Pancreas (tissue), 10 donors: ENCODE results near the gene TRPV4. TPM values are rescaled to one million over a fixed set of nuclear protein-coding genes. Genes with fewer than 3 reads are reported as not detected.
A peak's percentile ranks its signal among the peaks of the same experiment; 100 is the strongest.

Experiments
- ATAC-seq, 4 donors: fragments of 200-7000 bp; cut with Tn5 transposase; one replicate each; pipeline versions ENCODE4 v1.8.0 to v1.9.1; 2020; ENCODE audit warnings: mild to moderate bottlenecking in 4 of 4, moderate library complexity in 4 of 4
- DNase-seq, 6 donors: peaks; one replicate each; pipeline ENCODE4 v3.0.0-alpha.2; 2020
- FAIRE-seq: peaks from 2 replicates; lab custom pipeline; 2012; peaks lifted over from hg19 to GRCh38; lab: Jason Lieb, UNC
- H3K27ac ChIP-seq, 4 donors: fragments of 200-600 bp; sonication (generic); 1 replicate in 3 of 4; 2 replicates in 1 of 4; pipeline versions ENCODE4 v1.5.0 to v1.8.0; 2020
- H3K27me3 ChIP-seq, 4 donors: fragments of 200-600 bp; one replicate each; pipeline ENCODE4 v1.8.0; 2021
- H3K36me3 ChIP-seq, 3 donors: fragments of 200-600 bp; sonication (generic) in 1 of 3; one replicate each; pipeline versions ENCODE4 v1.5.0 to v1.8.0; 2020 to 2021
- H3K4me1 ChIP-seq, 3 donors: fragments of 200-600 bp; one replicate each; pipeline ENCODE4 v1.8.0; 2021
- H3K4me3 ChIP-seq, 4 donors: fragments of 200-600 bp; sonication (generic) in 2 of 4; one replicate each; pipeline versions ENCODE4 v1.5.0 to v1.8.0; 2020 to 2021
- H3K9me3 ChIP-seq, 4 donors: fragments of 200-600 bp; one replicate each; pipeline ENCODE4 v1.8.0; 2021
- CTCF ChIP-seq, 4 donors: fragments of 200-600 bp; sonication (generic) in 3 of 4; IDR thresholded peaks; one replicate each; pipeline versions ENCODE4 v1.5.0 to v1.8.0; 2021; ENCODE audit warnings: antibody characterized with exemption in 4 of 4
- WGBS, 2 donors: extraction: QIAGEN DNeasy Blood & Tissue Kit; methylation state at CpG; one replicate each; pipeline ENCODE4 v1.1.7; 2013; 5-methylcytosine and 5-hydroxymethylcytosine counted together
- intact Hi-C, 3 donors: fragments of 100-400 bp; cut with DNase I; formaldehyde crosslinking; loops; one replicate each; pipeline versions ENCODE4 v1.11.1 to v1.14.2; 2022
- polyA plus RNA-seq, 2 donors: library from polyadenylated mRNA; stranded (reverse); fragments of 200-250 nt; gene quantifications; one replicate each; pipeline ENCODE4 v1.2.3, GENCODE V29; 2013
- total RNA-seq, 6 donors: library from RNA; stranded (reverse); fragmentation: NEBNext Ultra II Directional in 4 of 6; extraction: Animal tissue kit (Norgen Biotek cat#: 25700) in 4 of 6; gene quantifications; one replicate each; pipeline versions ENCODE4 v1.2.1 to v1.2.4, GENCODE V29; 2021 to 2023
- donor health status: healthy with polysubstance abuse.
- donor health status: DM: no; HTN: no; CAD: no; lungs with moderate emphysema.
- donor health status: DM: no; HTN: no; CAD: no.
- donor health status: control.
- donor health status: control.
- donor health status: Bipolar disorder and iron deficiency.
- donor health status: DM: yes; HTN: yes; CAD: no.
- donor health status: DM: no; HTN: no; CAD: no.
- donor health status: DM: no; HTN: no; CAD: no.
- donor health status: DM: yes; HTN: yes; CAD: no.

TRPV4 gene
- total and polyA plus RNA-seq, 8 donors: 1.9 to 4.9 (median 4.0) TPM

- Histone ChIP-seq H3K4me3 (no peak overlapping the region), H3K36me3 (no peaks in the 10 kb centered on the region), H3K9me3 (no peaks in the 10 kb centered on the region), H3K27me3 (no peaks in the 10 kb centered on the region), H3K4me1 (peaks cover 0 to 4% (median 0%) of the 10 kb centered on the region in 3 donors), H3K27ac (peak overlapping the region in 1 of 4 donors; percentile 5)
- TF ChIP-seq CTCF (IDR thresholded peaks at IDR 0.05): no peak
- DNase-seq (peak; percentile 44 to 86 (median 56)), ATAC-seq (peak; percentile 60 to 83 (median 74)), FAIRE-seq (no peak)
- intact Hi-C loops: no loop called here
- WGBS, 2 donors: 58 to 62% methylated on average over 18 of the region's 18 CpGs
Observed at GRCh38 chr12:109760031-109760929, 72.9 kb downstream of the TRPV4 start.

- ATAC-seq: peak in 3 of 4 donors; percentile 12 to 33 (median 33)
- WGBS, 2 donors: 55 to 57% methylated on average over 13 of the region's 13 CpGs
- Histone ChIP-seq H3K27me3 (no peaks in the 10 kb centered on the region), H3K4me3 (no peak overlapping the region), H3K36me3 (no peaks in the 10 kb centered on the region), H3K27ac (peak overlapping the region in 1 of 4 donors; percentile 5), H3K9me3 (no peaks in the 10 kb centered on the region), H3K4me1 (peaks cover 0 to 4% (median 0%) of the 10 kb centered on the region in 3 donors)
- no peak for FAIRE-seq
- no peak for TF ChIP-seq CTCF (IDR thresholded peaks at IDR 0.05)
- peak in 4 of 6 donors; percentile 9 to 55 (median 36) for DNase-seq
- intact Hi-C loops: no loop called here
Observed at GRCh38 chr12:109759595-109759994, 73.6 kb downstream of the TRPV4 start.

DNA sequence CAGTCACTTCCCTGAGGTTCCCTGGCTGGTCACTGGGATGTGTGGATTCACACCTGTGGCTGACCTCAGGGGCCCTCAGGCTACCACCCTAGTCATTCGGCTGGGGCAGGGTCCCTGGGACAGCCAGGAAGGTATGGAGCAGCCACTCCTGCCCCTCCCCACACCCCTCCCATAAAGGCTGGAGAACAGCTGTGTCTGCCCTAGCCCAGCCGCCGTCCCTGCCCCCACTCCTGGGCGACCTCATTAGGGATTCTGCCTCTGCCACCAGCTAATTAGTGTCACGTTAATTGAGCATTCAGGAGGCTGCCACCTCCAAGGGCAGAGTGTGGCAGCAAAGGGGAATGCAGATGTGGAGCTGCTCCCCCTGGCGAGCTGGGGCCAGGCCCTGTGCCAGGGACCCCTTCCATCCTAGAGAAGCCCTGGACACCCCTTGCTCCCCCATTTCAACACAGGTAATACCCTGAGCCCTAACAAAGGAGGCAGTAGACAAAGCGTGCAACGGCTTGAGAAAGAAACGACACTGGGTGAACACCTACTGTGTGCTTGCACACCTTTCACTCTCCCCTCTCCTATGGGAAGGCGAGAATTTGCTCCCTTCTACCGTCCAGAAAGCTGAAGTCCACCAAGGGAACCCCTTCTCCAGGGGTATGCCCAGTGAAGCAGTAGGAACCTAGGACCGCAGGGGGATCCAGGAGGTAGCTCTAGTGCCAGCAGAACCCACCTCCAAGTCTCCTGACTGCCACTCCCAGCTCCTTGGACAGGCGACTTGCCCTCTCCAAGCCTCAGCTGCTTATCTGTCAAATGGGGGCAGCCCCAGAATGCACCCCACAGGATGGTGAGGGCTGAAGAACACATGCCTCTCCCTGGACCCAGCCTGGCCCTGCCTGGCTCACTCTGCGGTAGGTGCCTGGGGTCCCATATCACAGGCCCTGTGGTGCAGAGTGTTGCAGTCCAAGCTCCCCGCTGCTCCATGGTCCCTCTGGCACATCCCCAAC, 74.5 kb downstream of the TRPV4 start:
- H3K4me1 ChIP-seq: peaks cover 0 to 4% (median 0%) of the 10 kb centered on the region in 3 donors
- intact Hi-C loops: no loop called here
- DNase-seq (peak in 4 of 6 donors; percentile 6 to 58 (median 28)), FAIRE-seq (no peak), ATAC-seq (no peak)
- no peak for TF ChIP-seq CTCF (IDR thresholded peaks at IDR 0.05)
- no peak overlapping the region for H3K27ac ChIP-seq
- WGBS, 2 donors: 78 to 80% methylated on average over 15 of the region's 15 CpGs
- no peaks in the 10 kb centered on the region for H3K9me3 ChIP-seq
- no peaks in the 10 kb centered on the region for H3K36me3 ChIP-seq
- H3K27me3 ChIP-seq: no peaks in the 10 kb centered on the region
- H3K4me3 ChIP-seq: no peak overlapping the region

DNA sequence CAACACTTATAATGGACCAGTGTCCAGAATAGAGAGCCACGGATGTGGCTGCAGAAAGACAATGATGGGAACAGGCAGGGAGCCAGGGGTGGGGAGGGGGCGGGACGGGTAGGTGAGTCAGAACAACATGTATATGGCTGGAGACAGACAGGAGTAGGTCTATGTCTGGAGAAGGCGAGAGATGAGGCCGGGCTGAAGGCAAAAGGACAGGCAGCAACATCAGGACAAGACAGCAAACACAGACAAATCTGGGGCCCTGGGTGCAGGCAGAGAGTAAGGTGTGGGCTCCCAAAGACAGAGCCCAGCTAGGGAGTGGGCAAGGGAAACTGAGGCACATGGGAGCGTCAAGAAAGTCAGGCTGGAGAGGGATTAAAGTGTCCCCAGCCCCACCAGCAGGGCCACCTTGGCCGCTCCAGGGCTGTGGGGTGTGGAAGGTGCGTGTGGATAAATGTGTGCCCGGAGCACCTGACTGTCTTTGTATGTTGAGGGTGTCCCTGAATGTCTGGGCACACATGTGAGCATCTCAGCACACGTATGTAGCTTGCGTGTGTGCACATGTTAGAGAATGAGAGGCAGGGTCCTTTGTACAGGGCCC, 75.4 kb downstream of the TRPV4 start:
- H3K27me3 ChIP-seq: no peaks in the 10 kb centered on the region
- H3K9me3 ChIP-seq: no peaks in the 10 kb centered on the region
- peaks cover 0 to 4% (median 0%) of the 10 kb centered on the region in 3 donors for H3K4me1 ChIP-seq
- DNase-seq (peak in 3 of 6 donors; percentile 4 to 17 (median 8)), FAIRE-seq (no peak), ATAC-seq (no peak)
- 86 to 92% methylated on average over 11 of the region's 11 CpGs for WGBS, 2 donors
- intact Hi-C loops: no loop called here
- no peak for TF ChIP-seq CTCF (IDR thresholded peaks at IDR 0.05)
- H3K27ac ChIP-seq: no peak overlapping the region
- H3K4me3 ChIP-seq: no peak overlapping the region
- H3K36me3 ChIP-seq: no peaks in the 10 kb centered on the region
